RPMI8226 (cell line): ENCODE results near the gene RASA1.
"Not testable (repeated sequence)": the region's sequence is repeated elsewhere in the genome, so short reads cannot be mapped to it uniquely, and the experiment has no call there.

Experiments
- DNase-seq: peaks from one replicate; pipeline ENCODE4 v3.0.0-alpha.2; 2015

RASA1 gene

DNA sequence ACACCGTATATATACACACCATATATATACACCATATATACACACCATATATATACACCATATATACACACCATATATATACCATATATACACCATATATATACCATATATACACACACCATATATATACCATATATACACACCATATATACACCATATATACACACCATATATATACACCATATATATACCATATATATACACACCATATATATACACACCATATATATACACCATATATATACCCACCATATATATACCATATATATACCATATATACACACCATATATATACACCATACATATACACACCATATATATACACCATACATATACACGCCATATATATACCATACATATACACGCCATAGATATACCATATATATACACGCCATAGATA lies 19.6 kb downstream of the RASA1 start:
- DNase-seq = not testable (repeated sequence)

DNA sequence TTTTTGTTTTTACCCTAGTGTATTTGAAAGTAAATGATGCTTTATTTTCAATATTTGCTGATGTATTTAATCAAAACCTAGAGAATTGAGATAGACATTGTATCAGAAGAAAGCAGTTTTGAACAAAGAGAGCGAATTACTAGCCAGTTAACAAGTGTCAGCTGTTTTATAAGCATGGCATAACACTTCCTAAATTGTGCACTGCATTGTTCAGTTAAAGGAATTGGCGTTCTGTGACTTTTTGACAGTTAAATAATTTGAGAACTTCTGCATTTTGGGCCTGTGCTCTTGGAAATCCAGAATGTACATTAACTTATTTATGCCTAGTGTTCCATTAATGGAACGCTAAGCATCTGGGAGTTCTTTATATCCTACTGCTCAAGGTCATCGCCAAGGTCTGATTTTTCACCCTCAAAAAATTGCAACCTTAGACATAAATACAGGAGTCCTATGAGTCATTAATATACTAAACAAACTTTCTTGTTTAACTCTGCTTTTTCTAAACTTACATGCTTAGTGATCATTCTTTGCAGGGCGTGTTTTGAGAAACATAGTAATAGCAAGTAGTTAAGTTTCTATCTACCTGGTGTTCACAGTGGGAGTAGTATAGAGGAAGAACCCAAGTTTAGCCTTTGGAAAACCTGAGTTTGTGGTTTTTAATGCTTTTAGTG lies 31.1 kb downstream of the RASA1 start:
- DNase-seq = no peak

GRCh38 chr5:87300176-87300575 lies 32.5 kb downstream of the RASA1 start:
- DNase-seq = no peak

- DNase-seq = no peak
Observed at GRCh38 chr5:87300744-87301143, 33.1 kb downstream of the RASA1 start.

GRCh38 chr5:87302061-87302460 lies 34.4 kb downstream of the RASA1 start:
- no peak for DNase-seq

- DNase-seq = no peak
Observed at GRCh38 chr5:87303324-87303723, 35.6 kb downstream of the RASA1 start.

GRCh38 chr5:87306090-87306489 lies 38.4 kb downstream of the RASA1 start:
- DNase-seq = not testable (repeated sequence)

GRCh38 chr5:87307796-87308423 lies 40.2 kb downstream of the RASA1 start:
- DNase-seq = no peak

- DNase-seq = no peak
Observed at GRCh38 chr5:87311405-87312279, 44.0 kb downstream of the RASA1 start.

- no peak for DNase-seq
Observed at GRCh38 chr5:87313216-87313615, 45.5 kb downstream of the RASA1 start.

DNA sequence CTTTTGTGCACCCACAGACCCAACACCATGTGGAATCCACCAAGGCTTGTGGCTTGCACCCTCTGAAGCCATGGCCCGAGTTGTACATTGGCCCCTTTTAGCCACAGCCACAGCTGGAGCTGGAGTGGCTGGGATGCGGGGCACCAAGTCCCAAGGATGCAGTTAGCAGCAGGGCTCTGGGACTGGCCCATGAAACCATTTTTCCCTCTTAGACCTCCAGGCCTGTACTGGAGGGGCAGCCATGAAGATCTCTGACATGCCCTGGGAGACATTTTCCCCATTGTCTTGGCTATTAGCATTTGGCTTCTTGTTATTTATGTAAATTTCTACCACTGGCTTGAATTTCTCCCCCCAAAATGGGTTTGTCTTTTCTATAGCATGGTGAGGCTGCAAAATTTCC lies 51.8 kb downstream of the RASA1 start:
- no peak for DNase-seq

DNA sequence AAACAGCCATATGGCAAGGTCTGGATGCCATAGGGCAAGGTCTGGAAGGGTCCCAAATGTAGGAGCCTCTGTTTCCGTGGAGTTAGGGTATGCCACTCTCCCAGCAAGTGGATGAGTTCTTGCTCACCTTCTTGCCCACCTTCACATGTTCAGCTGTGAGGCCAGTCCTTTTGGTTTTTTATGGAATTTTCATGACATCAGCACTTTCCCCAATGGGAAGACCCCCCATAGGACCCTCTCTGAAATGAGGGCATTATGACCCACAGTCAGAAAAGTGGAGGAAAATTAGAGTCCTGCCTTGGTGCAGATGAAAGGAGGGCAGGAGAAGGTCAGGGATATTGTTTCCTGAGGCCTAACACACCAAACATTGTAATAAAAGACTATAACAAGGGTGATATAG lies 53.9 kb downstream of the RASA1 start:
- DNase-seq = no peak

- no peak for DNase-seq
Observed at GRCh38 chr5:87322381-87322780, 54.7 kb downstream of the RASA1 start.

DNA sequence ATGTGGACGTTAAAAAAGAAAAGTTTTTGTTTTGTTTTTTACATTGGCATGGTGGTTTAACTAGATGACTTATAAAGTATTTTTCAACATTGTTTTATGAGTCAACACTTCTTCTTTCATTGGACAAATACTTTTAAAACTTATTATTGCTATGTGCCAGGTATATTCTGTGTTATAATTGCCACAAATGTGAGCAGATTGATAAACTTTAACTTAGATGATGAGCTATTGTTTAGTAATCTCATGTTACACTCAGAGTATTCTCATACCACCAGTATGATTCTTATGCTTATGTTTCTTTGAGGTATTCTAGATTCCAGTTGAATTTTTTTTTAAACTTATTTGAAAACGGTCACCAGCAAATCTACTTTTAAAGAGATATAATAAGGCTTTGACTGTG lies 60.3 kb downstream of the RASA1 start:
- DNase-seq = no peak

- no peak for DNase-seq
Observed at GRCh38 chr5:87329114-87329513, 61.4 kb downstream of the RASA1 start.

- DNase-seq = no peak
Observed at GRCh38 chr5:87339986-87340385, 72.3 kb downstream of the RASA1 start.

DNA sequence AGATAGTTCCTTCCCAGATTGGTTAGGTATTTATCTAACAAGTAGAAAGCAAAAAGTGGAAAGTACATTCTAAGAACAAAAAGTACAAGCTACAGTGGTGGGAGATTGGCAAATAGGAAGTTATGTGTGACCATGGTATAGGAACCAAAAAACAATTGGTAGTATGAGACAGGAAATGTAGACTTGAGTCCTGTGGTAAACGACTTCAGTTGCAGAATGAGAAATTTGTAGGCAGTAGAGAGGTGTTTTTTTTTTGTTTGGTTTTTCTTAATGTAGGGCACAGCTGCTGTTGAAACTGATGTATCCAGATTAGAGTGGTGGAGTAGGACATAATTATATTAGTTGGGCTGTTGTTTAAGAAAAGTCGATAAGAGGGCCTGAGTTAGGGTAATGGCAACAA lies 73.0 kb downstream of the RASA1 start:
- DNase-seq = no peak

- no peak for DNase-seq
Observed at GRCh38 chr5:87347272-87347671, 79.6 kb downstream of the RASA1 start.

GRCh38 chr5:87347841-87348240 lies 80.2 kb downstream of the RASA1 start:
- DNase-seq = no peak

GRCh38 chr5:87354496-87354895 lies 86.8 kb downstream of the RASA1 start:
- no peak for DNase-seq

GRCh38 chr5:87359106-87359505 lies 91.4 kb downstream of the RASA1 start:
- no peak for DNase-seq

- DNase-seq = no peak
Observed at GRCh38 chr5:87360132-87360531, 92.4 kb downstream of the RASA1 start.

- DNase-seq = no peak
Observed at GRCh38 chr5:87361031-87361445, 93.4 kb downstream of the RASA1 start.
